Measurements from ENCODE around the gene SVOP.

SVOP gene

GRCh38 chr12:108955225-108955835 lies 65.5 kb downstream of the SVOP start:
- no peak overlapping the region for H3K9ac ChIP-seq (ENCODE audit: low read depth, low read length, poor library complexity, severe bottlenecking)
- H2AFZ ChIP-seq (ENCODE audit: low read length): no peak overlapping the region
- TF ChIP-seq, protein P1, sequence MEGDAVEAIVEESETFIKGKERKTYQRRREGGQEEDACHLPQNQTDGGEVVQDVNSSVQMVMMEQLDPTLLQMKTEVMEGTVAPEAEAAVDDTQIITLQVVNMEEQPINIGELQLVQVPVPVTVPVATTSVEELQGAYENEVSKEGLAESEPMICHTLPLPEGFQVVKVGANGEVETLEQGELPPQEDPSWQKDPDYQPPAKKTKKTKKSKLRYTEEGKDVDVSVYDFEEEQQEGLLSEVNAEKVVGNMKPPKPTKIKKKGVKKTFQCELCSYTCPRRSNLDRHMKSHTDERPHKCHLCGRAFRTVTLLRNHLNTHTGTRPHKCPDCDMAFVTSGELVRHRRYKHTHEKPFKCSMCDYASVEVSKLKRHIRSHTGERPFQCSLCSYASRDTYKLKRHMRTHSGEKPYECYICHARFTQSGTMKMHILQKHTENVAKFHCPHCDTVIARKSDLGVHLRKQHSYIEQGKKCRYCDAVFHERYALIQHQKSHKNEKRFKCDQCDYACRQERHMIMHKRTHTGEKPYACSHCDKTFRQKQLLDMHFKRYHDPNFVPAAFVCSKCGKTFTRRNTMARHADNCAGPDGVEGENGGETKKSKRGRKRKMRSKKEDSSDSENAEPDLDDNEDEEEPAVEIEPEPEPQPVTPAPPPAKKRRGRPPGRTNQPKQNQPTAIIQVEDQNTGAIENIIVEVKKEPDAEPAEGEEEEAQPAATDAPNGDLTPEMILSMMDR (conservative IDR thresholded peaks at IDR 0.05; ENCODE audit: low read length): no peak
- TF ChIP-seq EZH2phosphoT487 (IDR thresholded peaks at IDR 0.05; ENCODE audit: borderline replicate concordance): no peak
- H3K9me2 ChIP-seq (replicated peaks; ENCODE audit: low read depth, low read length): no peaks in the 10 kb centered on the region
- H3K4me3 ChIP-seq (ENCODE audit: low read length, poor library complexity, severe bottlenecking): no peak overlapping the region
- no peaks in the 10 kb centered on the region for H3F3A ChIP-seq (ENCODE audit: low read depth)
- no peaks in the 10 kb centered on the region for H3K27me3 ChIP-seq (ENCODE audit: insufficient read depth, low read length, poor library complexity, severe bottlenecking)
- H3K36me3 ChIP-seq (ENCODE audit: insufficient read depth, low read length): no peaks in the 10 kb centered on the region
- H3K79me2 ChIP-seq (ENCODE audit: insufficient read depth, low read length): no peaks in the 10 kb centered on the region
- H3K4me2 ChIP-seq (ENCODE audit: low read depth, low read length, poor library complexity, severe bottlenecking): no peak overlapping the region
- H3K9me3 ChIP-seq (ENCODE audit: insufficient read depth, low read depth, low read length): no peaks in the 10 kb centered on the region
- no peaks in the 10 kb centered on the region for H3K4me1 ChIP-seq (ENCODE audit: insufficient read depth, low read length, poor library complexity, severe bottlenecking)
- no peaks in the 10 kb centered on the region for H4K20me1 ChIP-seq (ENCODE audit: insufficient read depth, low read length, poor library complexity, severe bottlenecking)

DNA sequence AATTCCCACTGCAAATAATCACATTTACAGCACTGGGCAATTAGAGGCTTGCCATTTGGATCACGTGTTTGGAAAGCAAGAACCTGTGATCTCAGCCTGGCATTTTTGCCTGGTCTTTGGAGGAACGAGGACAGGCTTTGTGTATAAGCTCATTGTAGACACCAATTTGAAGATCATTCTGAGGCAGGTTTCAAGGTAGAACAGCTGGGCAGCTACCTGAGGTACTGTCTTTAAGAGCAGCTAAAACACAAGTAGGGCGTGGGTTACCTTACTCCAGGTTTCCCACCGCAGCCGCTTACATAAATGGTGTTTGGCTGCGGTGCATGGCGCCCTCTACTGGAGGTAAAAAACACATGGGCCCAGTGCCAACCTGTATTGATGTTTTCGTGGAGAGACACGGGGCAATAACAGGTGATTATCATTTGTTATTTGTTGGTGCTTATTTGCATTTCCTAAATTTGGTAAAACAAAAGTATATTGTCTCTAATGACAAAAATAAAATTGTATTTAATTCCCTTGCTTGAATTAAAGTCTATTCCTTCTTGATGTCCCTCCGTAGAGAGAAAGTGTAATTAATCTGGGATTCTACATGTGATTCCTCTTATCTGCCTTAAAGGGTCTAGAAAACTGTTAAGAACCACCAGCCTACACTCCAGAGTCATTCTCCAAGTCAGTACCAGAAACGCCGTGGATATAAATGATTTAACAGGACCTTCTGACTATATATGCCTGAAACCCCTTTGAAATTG lies 69.7 kb downstream of the SVOP start:
- Histone ChIP-seq H3K4me1 (ENCODE audit: insufficient read depth, low read length, poor library complexity, severe bottlenecking) (no peaks in the 10 kb centered on the region), H2AFZ (ENCODE audit: low read length) (peak overlapping the region; percentile 57), H3K4me3 (ENCODE audit: low read length, poor library complexity, severe bottlenecking) (no peak overlapping the region), H3K36me3 (ENCODE audit: insufficient read depth, low read length) (no peaks in the 10 kb centered on the region), H3K9me2 (replicated peaks; ENCODE audit: low read depth, low read length) (no peaks in the 10 kb centered on the region), H3K4me2 (ENCODE audit: low read depth, low read length, poor library complexity, severe bottlenecking) (peak overlapping the region; percentile 41), H3K9me3 (ENCODE audit: insufficient read depth, low read depth, low read length) (no peaks in the 10 kb centered on the region), H3K27me3 (ENCODE audit: insufficient read depth, low read length, poor library complexity, severe bottlenecking) (no peaks in the 10 kb centered on the region), H3F3A (ENCODE audit: low read depth) (no peaks in the 10 kb centered on the region), H3K79me2 (ENCODE audit: insufficient read depth, low read length) (no peaks in the 10 kb centered on the region), H3K9ac (ENCODE audit: low read depth, low read length, poor library complexity, severe bottlenecking) (no peak overlapping the region), H4K20me1 (ENCODE audit: insufficient read depth, low read length, poor library complexity, severe bottlenecking) (no peaks in the 10 kb centered on the region)
- no peak for TF ChIP-seq EZH2phosphoT487 (IDR thresholded peaks at IDR 0.05; ENCODE audit: borderline replicate concordance)
- TF ChIP-seq, protein P1 (conservative IDR thresholded peaks at IDR 0.05; ENCODE audit: low read length): peak; percentile 97

DNA sequence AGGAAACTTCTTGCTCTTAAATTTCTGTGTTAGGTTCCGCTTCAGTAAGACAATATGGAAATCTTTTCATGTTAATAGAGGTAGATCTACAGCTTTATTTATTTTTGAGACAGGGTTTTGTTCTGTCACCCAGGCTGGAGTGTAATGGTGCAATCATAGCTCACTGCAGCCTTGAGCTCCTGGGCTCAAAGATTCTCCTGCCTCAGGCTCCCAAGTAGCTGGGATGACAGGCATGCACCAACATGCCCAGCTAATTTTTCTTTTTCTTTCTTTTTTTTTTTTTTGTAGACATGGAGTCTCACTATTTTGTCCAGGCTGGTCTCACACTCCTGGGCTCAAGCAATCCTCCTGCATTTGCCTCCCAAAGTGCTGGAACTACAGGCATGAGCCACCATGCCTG lies 70.9 kb downstream of the SVOP start:
- no peak overlapping the region for H3K4me2 ChIP-seq (ENCODE audit: low read depth, low read length, poor library complexity, severe bottlenecking)
- H4K20me1 ChIP-seq (ENCODE audit: insufficient read depth, low read length, poor library complexity, severe bottlenecking): no peaks in the 10 kb centered on the region
- H3K79me2 ChIP-seq (ENCODE audit: insufficient read depth, low read length): no peaks in the 10 kb centered on the region
- H3K4me1 ChIP-seq (ENCODE audit: insufficient read depth, low read length, poor library complexity, severe bottlenecking): no peaks in the 10 kb centered on the region
- H2AFZ ChIP-seq (ENCODE audit: low read length): no peak overlapping the region
- TF ChIP-seq EZH2phosphoT487 (IDR thresholded peaks at IDR 0.05; ENCODE audit: borderline replicate concordance): no peak
- TF ChIP-seq, protein P1 (conservative IDR thresholded peaks at IDR 0.05; ENCODE audit: low read length): no peak
- no peaks in the 10 kb centered on the region for H3K9me2 ChIP-seq (replicated peaks; ENCODE audit: low read depth, low read length)
- H3K9me3 ChIP-seq (ENCODE audit: insufficient read depth, low read depth, low read length): no peaks in the 10 kb centered on the region
- H3K27me3 ChIP-seq (ENCODE audit: insufficient read depth, low read length, poor library complexity, severe bottlenecking): no peaks in the 10 kb centered on the region
- no peaks in the 10 kb centered on the region for H3F3A ChIP-seq (ENCODE audit: low read depth)
- H3K9ac ChIP-seq (ENCODE audit: low read depth, low read length, poor library complexity, severe bottlenecking): no peak overlapping the region
- no peaks in the 10 kb centered on the region for H3K36me3 ChIP-seq (ENCODE audit: insufficient read depth, low read length)
- H3K4me3 ChIP-seq (ENCODE audit: low read length, poor library complexity, severe bottlenecking): no peak overlapping the region
